Mucosa of descending colon (tissue), 3 donors: ENCODE results near the gene PGM3. TPM values are rescaled to one million over a fixed set of nuclear protein-coding genes. Genes with fewer than 3 reads are reported as not detected.

Experiments
- ATAC-seq: fragments of 200-7000 bp; cut with Tn5 transposase; one replicate; pipeline ENCODE4 v1.9.1; 2020; ENCODE audit warnings: mild to moderate bottlenecking, moderate library complexity
- DNase-seq, 3 donors: peaks; one replicate each; pipeline ENCODE4 v3.0.0-alpha.2; 2020
- H3K36me3 ChIP-seq: fragments of 200-600 bp; one replicate; pipeline ENCODE4 v1.8.0; 2021; ENCODE audit warnings: low read depth, mild to moderate bottlenecking
- H3K4me1 ChIP-seq: fragments of 200-600 bp; one replicate; pipeline ENCODE4 v1.8.0; 2021; ENCODE audit warnings: low read depth, mild to moderate bottlenecking
- H3K4me3 ChIP-seq: fragments of 200-600 bp; one replicate; pipeline ENCODE4 v1.8.0; 2021; ENCODE audit warnings: mild to moderate bottlenecking
- H3K9me3 ChIP-seq: fragments of 200-600 bp; one replicate; pipeline ENCODE4 v1.8.0; 2021; ENCODE audit warnings: mild to moderate bottlenecking
- intact Hi-C, 2 donors: fragments of 100-400 bp; cut with DNase I in 1 of 2; cut with micrococcal nuclease in 1 of 2; formaldehyde crosslinking; loops; one replicate each; pipeline versions ENCODE4 v1.11.0 to v1.11.1; 2022; cut with DNase I, micrococcal nuclease
- total RNA-seq, 3 donors: library from RNA; stranded (reverse); fragmentation: NEBNext Ultra II Directional in 2 of 3; extraction: Animal tissue kit (Norgen Biotek cat#: 25700) in 2 of 3; gene quantifications; one replicate each; pipeline versions ENCODE4 v1.2.1 to v1.2.4, GENCODE V29; 2021 to 2023
- TF ChIP-seq, protein P1 (sequence below): fragments of 200-600 bp; IDR thresholded peaks from one replicate; pipeline ENCODE4 v1.8.0; 2022; ENCODE audit warnings: antibody characterized with exemption, mild to moderate bottlenecking
- donor health status: DM: no; HTN: no; CAD: no; lungs with moderate emphysema.
- donor health status: DM: no; HTN: no; CAD: no.
- donor health status: DM: no; HTN: yes; CAD: no.

Gene PGM3
- total RNA-seq, 3 donors from 2014 or later = 29.2 to 37.6 (median 30.7) TPM

DNA sequence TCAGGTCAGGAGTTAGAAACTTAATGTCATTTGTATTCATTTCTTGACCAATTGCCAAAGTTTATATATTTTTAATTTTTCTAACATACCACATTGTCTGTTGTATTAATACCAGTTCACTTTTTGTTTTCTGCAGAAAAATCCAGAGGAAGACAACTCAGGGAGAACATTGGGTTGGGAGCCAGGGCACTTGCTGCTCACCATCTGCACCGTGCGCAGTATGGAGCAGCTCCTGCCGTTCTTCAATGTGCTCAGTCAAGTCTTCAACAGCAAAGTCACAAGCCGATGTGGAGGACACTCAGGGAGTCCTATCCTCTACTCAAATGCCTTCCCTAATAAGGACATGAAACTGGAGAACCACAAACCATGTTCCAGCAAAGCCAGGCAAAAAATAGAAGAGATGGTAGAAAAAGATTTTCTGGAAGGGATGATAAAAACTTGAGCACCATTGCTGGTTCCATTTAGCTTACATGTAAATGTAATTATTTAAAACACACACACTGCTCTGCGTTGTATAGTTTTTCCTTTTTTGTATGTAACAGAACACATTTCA is 25.3 kb downstream of the PGM3 start:
- ATAC-seq (no peak), DNase-seq (no peak)
- no peaks in the 10 kb centered on the region for H3K9me3 ChIP-seq
- H3K4me1 ChIP-seq = no peaks in the 10 kb centered on the region
- intact Hi-C loops = no loop called here
- no peaks in the 10 kb centered on the region for H3K36me3 ChIP-seq
- TF ChIP-seq, protein P1, sequence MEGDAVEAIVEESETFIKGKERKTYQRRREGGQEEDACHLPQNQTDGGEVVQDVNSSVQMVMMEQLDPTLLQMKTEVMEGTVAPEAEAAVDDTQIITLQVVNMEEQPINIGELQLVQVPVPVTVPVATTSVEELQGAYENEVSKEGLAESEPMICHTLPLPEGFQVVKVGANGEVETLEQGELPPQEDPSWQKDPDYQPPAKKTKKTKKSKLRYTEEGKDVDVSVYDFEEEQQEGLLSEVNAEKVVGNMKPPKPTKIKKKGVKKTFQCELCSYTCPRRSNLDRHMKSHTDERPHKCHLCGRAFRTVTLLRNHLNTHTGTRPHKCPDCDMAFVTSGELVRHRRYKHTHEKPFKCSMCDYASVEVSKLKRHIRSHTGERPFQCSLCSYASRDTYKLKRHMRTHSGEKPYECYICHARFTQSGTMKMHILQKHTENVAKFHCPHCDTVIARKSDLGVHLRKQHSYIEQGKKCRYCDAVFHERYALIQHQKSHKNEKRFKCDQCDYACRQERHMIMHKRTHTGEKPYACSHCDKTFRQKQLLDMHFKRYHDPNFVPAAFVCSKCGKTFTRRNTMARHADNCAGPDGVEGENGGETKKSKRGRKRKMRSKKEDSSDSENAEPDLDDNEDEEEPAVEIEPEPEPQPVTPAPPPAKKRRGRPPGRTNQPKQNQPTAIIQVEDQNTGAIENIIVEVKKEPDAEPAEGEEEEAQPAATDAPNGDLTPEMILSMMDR = no peak
- no peak overlapping the region for H3K4me3 ChIP-seq

DNA sequence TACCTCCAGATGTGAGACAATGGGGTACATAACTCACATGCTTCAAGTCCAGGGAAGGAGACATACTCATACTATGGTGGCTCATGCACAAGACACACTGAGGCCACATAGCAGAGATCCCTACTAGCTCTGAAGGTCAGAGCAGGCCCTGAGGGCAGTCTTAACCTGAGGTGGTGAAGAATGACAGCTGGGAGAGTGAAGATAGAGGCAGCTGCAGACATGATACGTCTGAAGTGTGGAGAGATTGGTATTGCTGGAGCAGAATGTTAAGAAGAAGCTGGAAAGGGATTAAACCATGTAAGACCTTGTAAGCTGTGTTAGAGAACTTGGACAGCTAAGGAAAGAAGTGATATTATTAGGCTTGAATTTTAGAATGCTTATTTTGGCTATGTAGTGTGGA is 32.9 kb downstream of the PGM3 start:
- no peak for ATAC-seq
- Histone ChIP-seq H3K36me3 (no peaks in the 10 kb centered on the region), H3K4me1 (no peaks in the 10 kb centered on the region), H3K9me3 (no peaks in the 10 kb centered on the region), H3K4me3 (no peak overlapping the region)
- TF ChIP-seq, protein P1 = no peak
- no peak for DNase-seq
- intact Hi-C loops = no loop called here

DNA sequence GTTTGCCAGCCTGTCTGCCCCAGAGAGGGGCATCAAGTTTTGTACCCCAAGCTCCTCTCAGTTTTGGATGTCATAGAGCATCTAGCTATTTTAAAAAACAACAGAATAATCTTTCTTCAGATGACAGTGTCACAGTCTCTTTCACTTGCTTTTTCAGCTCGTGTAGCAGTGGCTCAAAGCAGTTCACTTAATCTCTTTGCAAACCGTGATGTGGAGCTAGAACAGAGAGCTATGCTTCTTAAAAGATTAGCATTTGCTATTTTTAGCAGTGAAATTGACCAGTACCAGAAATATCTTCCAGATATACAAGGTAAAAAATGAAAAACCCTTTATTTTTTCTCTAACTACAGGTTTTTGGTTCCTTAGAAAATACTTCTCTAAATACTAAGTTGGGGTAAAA is 37.3 kb downstream of the PGM3 start:
- TF ChIP-seq, protein P1 = no peak
- Histone ChIP-seq H3K9me3 (no peaks in the 10 kb centered on the region), H3K4me3 (no peak overlapping the region), H3K36me3 (no peaks in the 10 kb centered on the region), H3K4me1 (peaks cover 4% of the 10 kb centered on the region)
- DNase-seq (no peak), ATAC-seq (no peak)
- intact Hi-C loops = no loop called here

DNA sequence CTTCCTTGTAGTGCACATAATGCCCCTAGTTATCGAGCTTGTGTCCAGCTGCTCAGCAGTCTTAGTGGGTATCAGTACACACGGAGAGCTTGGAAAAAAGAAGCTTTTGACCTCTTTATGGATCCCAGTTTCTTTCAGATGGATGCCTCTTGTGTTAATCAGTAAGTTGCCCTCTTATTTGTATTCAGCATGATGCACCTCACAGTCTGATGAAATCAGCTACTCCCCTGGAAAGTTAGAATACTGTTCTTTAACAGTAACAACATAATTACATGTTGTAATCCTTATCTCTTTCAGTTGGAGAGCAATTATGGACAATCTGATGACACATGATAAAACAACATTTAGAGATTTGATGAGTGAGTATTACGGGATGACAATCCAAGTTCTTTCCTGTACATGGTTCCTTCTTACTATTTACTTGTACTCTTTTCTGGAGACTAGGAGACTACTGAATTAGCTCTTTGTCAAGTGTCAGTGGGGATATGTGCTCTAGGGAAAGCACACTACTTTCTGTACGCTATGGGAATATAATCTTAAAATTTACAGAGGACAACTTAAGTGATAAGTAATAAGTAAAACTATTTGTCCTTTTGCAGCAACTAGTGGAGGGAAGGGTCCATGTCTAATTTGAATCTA is 39.1 kb downstream of the PGM3 start:
- H3K4me1 ChIP-seq = peaks cover 4% of the 10 kb centered on the region
- ATAC-seq = peak; percentile 87
- no peak for DNase-seq
- no peak overlapping the region for H3K4me3 ChIP-seq
- H3K9me3 ChIP-seq = no peaks in the 10 kb centered on the region
- TF ChIP-seq, protein P1 = no peak
- no peaks in the 10 kb centered on the region for H3K36me3 ChIP-seq
- intact Hi-C loops = no loop called here

DNA sequence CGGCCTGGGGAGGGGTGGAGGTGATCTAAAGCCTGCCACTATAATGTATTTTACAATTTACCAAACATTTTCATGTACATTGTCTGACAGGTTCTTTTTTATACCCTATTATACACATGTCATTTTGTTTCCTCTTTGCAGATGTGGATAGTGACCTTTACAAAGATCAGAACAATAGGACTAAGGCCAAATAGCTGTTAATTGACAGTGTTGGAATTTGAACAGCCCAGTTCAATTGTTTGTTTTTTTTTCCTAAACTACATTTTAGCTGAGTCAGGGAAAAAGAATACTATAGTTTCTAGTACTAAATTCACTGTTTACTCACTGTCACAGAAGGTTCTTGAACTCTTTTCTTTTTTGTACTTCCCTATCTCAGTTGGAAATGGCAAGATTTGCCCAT is 40.2 kb downstream of the PGM3 start:
- ATAC-seq (peak; percentile 20), DNase-seq (no peak)
- Histone ChIP-seq H3K4me1 (peaks cover 4% of the 10 kb centered on the region), H3K4me3 (no peak overlapping the region), H3K9me3 (no peaks in the 10 kb centered on the region), H3K36me3 (no peaks in the 10 kb centered on the region)
- TF ChIP-seq, protein P1 = no peak
- intact Hi-C loops = no loop called here
